IMR-90 (cell line): ENCODE measurements around the gene DOCK2. TPM values are rescaled to one million over a fixed set of nuclear protein-coding genes. Genes with fewer than 3 reads are reported as not detected.

ENCODE experiments used
- ATAC-seq: fragments of 200-7000 bp; cut with Tn5 transposase; 2 replicates; pipeline ENCODE4 v1.9.1; 2020; ENCODE audit warnings: low read depth, mild to moderate bottlenecking, moderate library complexity
- BruUV-seq: library from RNA; stranded (reverse); fragments of 400-500 nt; replicated peaks from 2 replicates; lab custom pipeline; 2021; lab: Mats Ljungman, UMichigan
- CTCF ChIA-PET: fragments of 300-600 bp; formaldehyde crosslinking; extraction: SDS; loops from one replicate; lab custom pipeline; 2021; ENCODE audit warnings: antibody characterized with exemption; lab: Yijun Ruan, JAX
- POLR2A ChIA-PET: fragments of 300-600 bp; sonication (Branson Sonifier 250); formaldehyde crosslinking; loops from one replicate; lab custom pipeline; 2022; ENCODE audit warnings: antibody characterized with exemption; ENCODE audit not compliant: unreplicated experiment; lab: Charles Lee
- DNase-seq: peaks from one replicate; pipeline ENCODE4 v3.0.0; 2013
- H2AFZ ChIP-seq: replicated peaks from 2 replicates; pipeline ENCODE3; 2013; ENCODE audit warnings: low read length, mild to moderate bottlenecking; ENCODE audit not compliant: poor library complexity
- H2AK5ac ChIP-seq: 2 replicates; pipeline ENCODE4 v1.6.1; 2013; ENCODE audit warnings: low read depth, low read length, inconsistent platforms
- H2AK9ac ChIP-seq: replicated peaks from 2 replicates; pipeline ENCODE3; 2013; ENCODE audit warnings: mild to moderate bottlenecking, low read depth, low read length, moderate library complexity; ENCODE audit not compliant: poor library complexity
- H2BK120ac ChIP-seq: 2 replicates; pipeline ENCODE4 v1.6.1; 2013; ENCODE audit warnings: low read depth, low read length, inconsistent platforms
- H2BK15ac ChIP-seq: 3 replicates; pipeline ENCODE4 v1.6.1; 2013; ENCODE audit warnings: low read depth, low read length, inconsistent platforms
- H2BK20ac ChIP-seq: 2 replicates; pipeline ENCODE4 v1.6.1; 2013; ENCODE audit warnings: low read depth, mild to moderate bottlenecking, inconsistent platforms, low read length, moderate library complexity
- H2BK5ac ChIP-seq: 2 replicates; pipeline ENCODE4 v1.6.1; 2013; ENCODE audit warnings: mild to moderate bottlenecking, low read depth, low read length, inconsistent platforms; ENCODE audit not compliant: poor library complexity, severe bottlenecking
- H3K14ac ChIP-seq: replicated peaks from 2 replicates; pipeline ENCODE4 v1.6.1; 2013; ENCODE audit warnings: low read depth, low read length, inconsistent platforms
- H3K18ac ChIP-seq: 2 replicates; pipeline ENCODE4 v1.6.1; 2013; ENCODE audit warnings: low read depth, low read length, control low read depth
- H3K23ac ChIP-seq: 2 replicates; pipeline ENCODE4 v1.6.1; 2013; ENCODE audit warnings: low read depth, low read length, inconsistent platforms
- H3K27ac ChIP-seq: 2 replicates; pipeline ENCODE4 v1.5.1; 2013; ENCODE audit warnings: mild to moderate bottlenecking, control low read depth, low read length; ENCODE audit not compliant: insufficient read depth
- H3K27me3 ChIP-seq: 2 replicates; pipeline ENCODE4 v1.6.1; 2013; ENCODE audit warnings: low read length; ENCODE audit not compliant: control insufficient read depth, insufficient read depth
- H3K36me3 ChIP-seq: 2 replicates; pipeline ENCODE4 v1.6.1; 2013; ENCODE audit warnings: low read length, mixed read lengths; ENCODE audit not compliant: control insufficient read depth, insufficient read depth
- H3K4ac ChIP-seq: 2 replicates; pipeline ENCODE4 v1.6.1; 2013; ENCODE audit warnings: low read depth, low read length, inconsistent platforms
- H3K4me1 ChIP-seq: 2 replicates; pipeline ENCODE4 v1.6.1; 2013; ENCODE audit warnings: low read length, mixed read lengths; ENCODE audit not compliant: control insufficient read depth, insufficient read depth
- H3K4me2 ChIP-seq: 2 replicates; pipeline ENCODE4 v1.6.1; 2013; ENCODE audit warnings: low read depth, mild to moderate bottlenecking, control low read depth, low read length, moderate library complexity
- H3K4me3 ChIP-seq: 2 replicates; pipeline ENCODE4 v1.5.1; 2013; ENCODE audit warnings: low read depth, mild to moderate bottlenecking, control low read depth, low read length, moderate library complexity; ENCODE audit not compliant: insufficient read depth
- H3K56ac ChIP-seq: 2 replicates; pipeline ENCODE4 v1.6.1; 2013; ENCODE audit warnings: low read length, inconsistent platforms; ENCODE audit not compliant: insufficient read depth; ENCODE audit errors: extremely low read depth
- H3K79me1 ChIP-seq, 2 experiments: 2 replicates each; pipeline ENCODE4 v1.6.1; 2013; ENCODE audit warnings: low read length in 2 of 2, inconsistent platforms in 1 of 2, low read depth in 1 of 2
- H3K9ac ChIP-seq: 2 replicates; pipeline ENCODE4 v1.6.1; 2013; ENCODE audit warnings: low read depth, low read length, control low read depth
- H3K9me1 ChIP-seq: 2 replicates; pipeline ENCODE4 v1.6.1; 2013; ENCODE audit warnings: low read length, inconsistent platforms; ENCODE audit not compliant: insufficient read depth
- H3K9me3 ChIP-seq: 2 replicates; pipeline ENCODE4 v1.6.1; 2013; ENCODE audit warnings: low read length; ENCODE audit not compliant: control insufficient read depth, insufficient read depth
- H4K20me1 ChIP-seq: 2 replicates; pipeline ENCODE4 v1.6.1; 2013; ENCODE audit warnings: low read length, inconsistent platforms; ENCODE audit not compliant: insufficient read depth
- H4K5ac ChIP-seq: 2 replicates; pipeline ENCODE4 v1.6.1; 2013; ENCODE audit warnings: mild to moderate bottlenecking, low read depth, low read length, control low read depth
- H4K8ac ChIP-seq, 2 experiments: 2 replicates each; pipeline ENCODE4 v1.6.1; 2013; ENCODE audit warnings: low read depth in 2 of 2, low read length in 2 of 2, control low read depth in 1 of 2, inconsistent platforms in 1 of 2
- H4K91ac ChIP-seq: 2 replicates; pipeline ENCODE4 v1.6.1; 2013; ENCODE audit warnings: low read depth, low read length, inconsistent platforms; ENCODE audit not compliant: insufficient read depth
- BHLHE40 ChIP-seq: fragments of 150-350 bp; IDR thresholded peaks from 2 replicates; pipeline ENCODE4 v1.6.1; 2016; ENCODE audit warnings: mild to moderate bottlenecking, low read depth, low read length
- CEBPB ChIP-seq: IDR thresholded peaks from 2 replicates; pipeline ENCODE4 v1.6.1; 2012; ENCODE audit warnings: low read depth, low read length, improper control_type of control experiment
- CHD1 ChIP-seq: IDR thresholded peaks from 2 replicates; pipeline ENCODE4 v1.6.1; 2012; ENCODE audit warnings: low read depth, low read length, improper control_type of control experiment
- FOS ChIP-seq: fragments of 150-350 bp; IDR thresholded peaks from 2 replicates; pipeline ENCODE4 v1.6.1; 2016; ENCODE audit warnings: low read depth, low read length
- MAFK ChIP-seq: IDR thresholded peaks from 2 replicates; pipeline ENCODE4 v1.6.1; 2012; ENCODE audit warnings: low read depth, low read length, improper control_type of control experiment
- MAZ ChIP-seq: IDR thresholded peaks from 2 replicates; pipeline ENCODE4 v1.6.1; 2012; ENCODE audit warnings: low read depth, mild to moderate bottlenecking, low read length, improper control_type of control experiment, moderate library complexity, borderline replicate concordance
- MXI1 ChIP-seq: IDR thresholded peaks from 2 replicates; pipeline ENCODE4 v1.6.1; 2012; ENCODE audit warnings: low read depth, mild to moderate bottlenecking, low read length, moderate library complexity, borderline replicate concordance
- NFE2L2 ChIP-seq: fragments of 150-350 bp; IDR thresholded peaks from 2 replicates; pipeline ENCODE4 v1.6.1; 2016; ENCODE audit warnings: low read depth, mild to moderate bottlenecking, low read length
- POLR2A ChIP-seq: IDR thresholded peaks from 2 replicates; pipeline ENCODE4 v1.6.1; 2012; ENCODE audit warnings: mild to moderate bottlenecking, low read depth, low read length
- RAD21 ChIP-seq: IDR thresholded peaks from 2 replicates; pipeline ENCODE4 v1.6.1; 2012; ENCODE audit warnings: low read length, improper control_type of control experiment
- RCOR1 ChIP-seq: IDR thresholded peaks from 2 replicates; pipeline ENCODE4 v1.6.1; 2012; ENCODE audit warnings: mild to moderate bottlenecking, low read length, improper control_type of control experiment; ENCODE audit not compliant: insufficient replicate concordance
- RFX5 ChIP-seq: IDR thresholded peaks from 2 replicates; pipeline ENCODE4 v1.8.0; 2012; ENCODE audit warnings: low read depth, mild to moderate bottlenecking, low read length, moderate library complexity
- SMC3 ChIP-seq: fragments of 150-350 bp; IDR thresholded peaks from 2 replicates; pipeline ENCODE4 v1.6.1; 2016; ENCODE audit warnings: low read depth, mild to moderate bottlenecking, antibody characterized with exemption, low read length, moderate library complexity
- WGBS, 2 experiments: methylation state at CpG; one replicate each; pipeline versions ENCODE4 v1.1.5 to v1.1.7; 2013; ENCODE audit warnings: missing lambda C conversion rate in 2 of 2; ENCODE audit not compliant: insufficient read length in 1 of 2; ENCODE audit errors: extremely low coverage in 2 of 2; 5-methylcytosine and 5-hydroxymethylcytosine counted together
- dilution Hi-C: fragments of 300-500 bp; cut with HindIII; formaldehyde crosslinking; loops from one replicate; pipeline ENCODE4 v1.14.3; 2018; ENCODE audit warnings: low sequenced_read_pairs; ENCODE audit not compliant: unreplicated experiment
- in situ Hi-C: fragments of 300-500 bp; cut with MboI; formaldehyde crosslinking; loops from 3 replicates; pipeline ENCODE4 v1.14.3; 2019; ENCODE audit warnings: low sequenced_read_pairs, inconsistent platforms, mixed read lengths
- intact Hi-C: fragments of 100-400 bp; cut with micrococcal nuclease; formaldehyde crosslinking; loops from 2 replicates; pipeline ENCODE4 v1.10.0; 2022
- polyA plus RNA-seq, 3 experiments: library from polyadenylated mRNA; depleted of rRNA; stranded (reverse); fragments of >200 nt; gene quantifications; 2 replicates each; pipeline ENCODE4 v1.2.3, GENCODE V29; 2012; ENCODE audit warnings: low replicate concordance in 1 of 3
- total RNA-seq: library from RNA; depleted of rRNA; stranded (reverse); fragments of >200 nt; gene quantifications from 2 replicates; pipeline ENCODE4 v1.2.3, GENCODE V29; 2012
- TF ChIP-seq, protein P1 (sequence below): fragments of 150-350 bp; IDR thresholded peaks from 2 replicates; pipeline ENCODE4 v1.6.1; 2016; ENCODE audit warnings: low read depth, mild to moderate bottlenecking, low read length, moderate library complexity, borderline replicate concordance
- TF ChIP-seq, protein P2 (sequence below): fragments of 150-350 bp; IDR thresholded peaks from 2 replicates; pipeline ENCODE4 v1.6.1; 2017; ENCODE audit warnings: mild to moderate bottlenecking, antibody characterized with exemption, low read length, low read depth
- TF ChIP-seq, protein P3 (sequence below): conservative IDR thresholded peaks from 2 replicates; pipeline ENCODE4 v1.5.1; 2012; ENCODE audit warnings: mild to moderate bottlenecking, low read depth, low read length, improper control_type of control experiment

Gene DOCK2
- total and polyA plus RNA-seq, 2 of the 4 experiments (the other 2 are of a cell fraction), result 0.72 to 3.0 TPM

DNA sequence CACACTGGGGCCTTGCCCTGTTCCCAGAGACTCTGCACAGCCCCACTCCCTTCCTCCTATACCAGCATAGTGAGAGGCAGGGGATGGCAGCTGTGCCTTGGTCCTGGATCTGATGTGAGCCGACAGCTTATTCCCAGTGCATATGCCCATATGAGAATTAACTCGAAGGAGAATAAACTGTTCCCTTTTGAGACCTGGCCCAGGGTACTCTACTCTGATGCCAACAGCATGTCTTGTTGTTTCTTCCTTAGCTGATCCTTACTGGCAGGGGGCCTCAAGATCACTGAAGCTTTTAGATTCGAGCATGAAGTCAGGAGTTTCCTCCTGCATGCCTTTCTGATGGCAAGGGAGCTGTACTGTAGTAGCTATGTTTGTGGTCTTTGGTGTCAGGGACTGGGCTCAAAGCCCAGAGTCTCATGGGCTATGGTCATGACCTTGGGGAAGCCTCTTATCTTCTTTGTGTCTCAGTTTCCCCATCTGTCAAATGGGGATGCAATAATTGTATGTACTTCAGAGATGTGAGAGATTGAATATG is 57.1 kb downstream of the DOCK2 start:
- no peak overlapping the region for H3K4me3 ChIP-seq
- 0 out of 2 replicates have a peak overlapping the region, but pooled peaks have one; percentile 44 for H3K14ac ChIP-seq
- H3K18ac ChIP-seq, result no peak overlapping the region; the same call in 1 of the 2 replicates
- no peaks in the 10 kb centered on the region for H3K9me3 ChIP-seq
- H3K36me3 ChIP-seq, result no peaks in the 10 kb centered on the region
- H2BK20ac ChIP-seq, result peak overlapping the region; percentile 81
- intact Hi-C loops (loop anchor here (2.0 kb wide), 1 partner anchor 109 kb away; no protein-coding TSS in a partner anchor), dilution Hi-C loops (no loop called here), in situ Hi-C loops (no loop called here)
- H3K27ac ChIP-seq, result no peak overlapping the region
- TF ChIP-seq BHLHE40 (no peak), MAFK (no peak), NFE2L2 (no peak), MAZ (no peak), CEBPB (no peak), RAD21 (no peak), SMC3 (no peak), RFX5 (no peak), FOS (no peak), CHD1 (no peak), POLR2A (no peak), MXI1 (no peak), RCOR1 (no peak)
- TF ChIP-seq, protein P1, sequence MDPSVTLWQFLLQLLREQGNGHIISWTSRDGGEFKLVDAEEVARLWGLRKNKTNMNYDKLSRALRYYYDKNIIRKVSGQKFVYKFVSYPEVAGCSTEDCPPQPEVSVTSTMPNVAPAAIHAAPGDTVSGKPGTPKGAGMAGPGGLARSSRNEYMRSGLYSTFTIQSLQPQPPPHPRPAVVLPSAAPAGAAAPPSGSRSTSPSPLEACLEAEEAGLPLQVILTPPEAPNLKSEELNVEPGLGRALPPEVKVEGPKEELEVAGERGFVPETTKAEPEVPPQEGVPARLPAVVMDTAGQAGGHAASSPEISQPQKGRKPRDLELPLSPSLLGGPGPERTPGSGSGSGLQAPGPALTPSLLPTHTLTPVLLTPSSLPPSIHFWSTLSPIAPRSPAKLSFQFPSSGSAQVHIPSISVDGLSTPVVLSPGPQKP, result no peak
- TF ChIP-seq, protein P2, sequence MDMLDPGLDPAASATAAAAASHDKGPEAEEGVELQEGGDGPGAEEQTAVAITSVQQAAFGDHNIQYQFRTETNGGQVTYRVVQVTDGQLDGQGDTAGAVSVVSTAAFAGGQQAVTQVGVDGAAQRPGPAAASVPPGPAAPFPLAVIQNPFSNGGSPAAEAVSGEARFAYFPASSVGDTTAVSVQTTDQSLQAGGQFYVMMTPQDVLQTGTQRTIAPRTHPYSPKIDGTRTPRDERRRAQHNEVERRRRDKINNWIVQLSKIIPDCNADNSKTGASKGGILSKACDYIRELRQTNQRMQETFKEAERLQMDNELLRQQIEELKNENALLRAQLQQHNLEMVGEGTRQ, result no peak
- TF ChIP-seq, protein P3, sequence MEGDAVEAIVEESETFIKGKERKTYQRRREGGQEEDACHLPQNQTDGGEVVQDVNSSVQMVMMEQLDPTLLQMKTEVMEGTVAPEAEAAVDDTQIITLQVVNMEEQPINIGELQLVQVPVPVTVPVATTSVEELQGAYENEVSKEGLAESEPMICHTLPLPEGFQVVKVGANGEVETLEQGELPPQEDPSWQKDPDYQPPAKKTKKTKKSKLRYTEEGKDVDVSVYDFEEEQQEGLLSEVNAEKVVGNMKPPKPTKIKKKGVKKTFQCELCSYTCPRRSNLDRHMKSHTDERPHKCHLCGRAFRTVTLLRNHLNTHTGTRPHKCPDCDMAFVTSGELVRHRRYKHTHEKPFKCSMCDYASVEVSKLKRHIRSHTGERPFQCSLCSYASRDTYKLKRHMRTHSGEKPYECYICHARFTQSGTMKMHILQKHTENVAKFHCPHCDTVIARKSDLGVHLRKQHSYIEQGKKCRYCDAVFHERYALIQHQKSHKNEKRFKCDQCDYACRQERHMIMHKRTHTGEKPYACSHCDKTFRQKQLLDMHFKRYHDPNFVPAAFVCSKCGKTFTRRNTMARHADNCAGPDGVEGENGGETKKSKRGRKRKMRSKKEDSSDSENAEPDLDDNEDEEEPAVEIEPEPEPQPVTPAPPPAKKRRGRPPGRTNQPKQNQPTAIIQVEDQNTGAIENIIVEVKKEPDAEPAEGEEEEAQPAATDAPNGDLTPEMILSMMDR, result no peak
- H3K27me3 ChIP-seq, result no peaks in the 10 kb centered on the region
- peak overlapping the region; percentile 15 to 19; a peak in 1 of 4 replicates for H4K8ac ChIP-seq
- peak overlapping the region; percentile 59 for H4K91ac ChIP-seq
- H3K9ac ChIP-seq, result no peak overlapping the region
- peaks cover 18% of the 10 kb centered on the region for H3K9me1 ChIP-seq
- 0 out of 4 replicates have a peak, but pooled peaks cover 0 to 12% of the 10 kb centered on the region in 2 experiments for H3K79me1 ChIP-seq
- H3K4ac ChIP-seq, result peak overlapping the region; percentile 65
- 100% methylated on average over 2 of the region's 3 CpGs; no CpG with 5 or more reads in 1 of the 2 experiments for WGBS, 2 experiments
- peaks cover 17% of the 10 kb centered on the region for H3K4me1 ChIP-seq
- no peak overlapping the region for H3K4me2 ChIP-seq
- H2BK120ac ChIP-seq, result peak overlapping the region; percentile 60
- no TSS peak for BruUV-seq
- peak overlapping the region; percentile 67; the same call in 1 of the 2 replicates for H2AK5ac ChIP-seq
- H2AFZ ChIP-seq, result no peak overlapping the region
- peak overlapping the region; percentile 58 for H2BK15ac ChIP-seq
- ATAC-seq (no peak), DNase-seq (peak; percentile 25)
- H3K23ac ChIP-seq, result no peak overlapping the region
- peak overlapping the region; percentile 18 for H2BK5ac ChIP-seq
- H2AK9ac ChIP-seq, result no peak overlapping the region
- H3K56ac ChIP-seq, result no peak overlapping the region
- ChIA-PET CTCF (interaction anchor here (0.7 kb wide), 1 partner anchor 90 kb away, joined by 3 read pairs; no protein-coding TSS in a partner anchor), POLR2A (no interaction called here)
- H4K20me1 ChIP-seq, result no peaks in the 10 kb centered on the region
- no peak overlapping the region for H4K5ac ChIP-seq
